HepG2 (cell line): ENCODE data around the gene OTUD7B. TPM values are rescaled to one million over a fixed set of nuclear protein-coding genes. Genes with fewer than 3 reads are reported as not detected.

Source experiments
- ATAD3A ChIP-seq: sonication (generic); formaldehyde crosslinking; IDR thresholded peaks from 2 replicates; pipeline ENCODE4 v1.4.0; 2020; ENCODE audit warnings: missing genetic modification reagents
- CBX1 ChIP-seq: IDR thresholded peaks from one replicate; pipeline ENCODE4 v1.6.1; 2016; ENCODE audit warnings: antibody characterized with exemption, low read depth
- CBX2 ChIP-seq, 2 experiments: fragments of 200-600 bp in 1 of 2; sonication (generic); formaldehyde crosslinking in 1 of 2; IDR thresholded peaks; 2 replicates each; pipeline versions ENCODE4 v1.7.0 to v1.8.1; 2018 to 2022; ENCODE audit warnings: low read depth in 2 of 2, low read length in 1 of 2, mild to moderate bottlenecking in 1 of 2, missing genetic modification reagents in 1 of 2
- CCDC6 ChIP-seq: sonication (generic); formaldehyde crosslinking; IDR thresholded peaks from 2 replicates; pipeline ENCODE4 v1.8.1; 2022; ENCODE audit warnings: mild to moderate bottlenecking, missing genetic modification reagents, moderate library complexity
- HDAC1 ChIP-seq: sonication (generic); formaldehyde crosslinking; IDR thresholded peaks from 2 replicates; pipeline ENCODE4 v1.5.1; 2020; ENCODE audit warnings: mild to moderate bottlenecking, missing genetic modification reagents
- HNRNPLL ChIP-seq: fragments of 200-400 bp; formaldehyde crosslinking; IDR thresholded peaks from 2 replicates; pipeline ENCODE4 v1.6.1; 2017; ENCODE audit warnings: mild to moderate bottlenecking, low read depth, low read length; ENCODE audit not compliant: poor library complexity, severe bottlenecking
- IRX3 ChIP-seq: sonication (generic); formaldehyde crosslinking; IDR thresholded peaks from 2 replicates; pipeline ENCODE4 v1.8.1; 2023; ENCODE audit warnings: mild to moderate bottlenecking, low read depth, missing genetic modification reagents, borderline replicate concordance
- KAT8 ChIP-seq: IDR thresholded peaks from 2 replicates; pipeline ENCODE4 v1.6.1; 2016; ENCODE audit warnings: missing genetic modification reagents, missing compliant biosample characterization
- MXD4 ChIP-seq: IDR thresholded peaks from 2 replicates; pipeline ENCODE4 v1.6.1; 2016; ENCODE audit warnings: mild to moderate bottlenecking, missing biosample characterization, missing genetic modification reagents
- NFATC3 ChIP-seq: sonication (generic); formaldehyde crosslinking; IDR thresholded peaks from 2 replicates; pipeline ENCODE4 v1.5.1; 2020; ENCODE audit warnings: mild to moderate bottlenecking, missing genetic modification reagents
- NFRKB ChIP-seq: fragments of 450-650 bp; IDR thresholded peaks from 2 replicates; pipeline ENCODE4 v1.6.1; 2017
- NFYB ChIP-seq: sonication (generic); formaldehyde crosslinking; IDR thresholded peaks from 2 replicates; pipeline ENCODE4 v1.4.0; 2020; ENCODE audit warnings: missing genetic modification reagents
- NR3C1 ChIP-seq: sonication (generic); formaldehyde crosslinking; IDR thresholded peaks from 2 replicates; pipeline ENCODE4 v1.4.0; 2020; ENCODE audit warnings: missing genetic modification reagents
- RELA ChIP-seq: sonication (generic); formaldehyde crosslinking; IDR thresholded peaks from 2 replicates; pipeline ENCODE4 v1.4.0; 2020; ENCODE audit warnings: missing genetic modification reagents
- SYNCRIP ChIP-seq: fragments of 200-400 bp; formaldehyde crosslinking; IDR thresholded peaks from 2 replicates; pipeline ENCODE4 v1.6.1; 2018; ENCODE audit warnings: mild to moderate bottlenecking, low read depth, low read length; ENCODE audit not compliant: insufficient read depth
- ZNF12 ChIP-seq: sonication (generic); formaldehyde crosslinking; IDR thresholded peaks from 2 replicates; pipeline ENCODE4 v1.5.0; 2020; ENCODE audit warnings: missing genetic modification reagents
- ZNF207 ChIP-seq: fragments of 450-650 bp; IDR thresholded peaks from 2 replicates; pipeline ENCODE4 v1.6.1; 2016; ENCODE audit warnings: antibody characterized with exemption, borderline replicate concordance
- ZNF260 ChIP-seq: sonication (generic); formaldehyde crosslinking; IDR thresholded peaks from 2 replicates; pipeline ENCODE4 v1.4.0; 2020; ENCODE audit warnings: missing genetic modification reagents, low read depth, mild to moderate bottlenecking, borderline replicate concordance
- ZNF468 ChIP-seq: sonication (generic); formaldehyde crosslinking; IDR thresholded peaks from 2 replicates; pipeline ENCODE4 v1.8.0; 2022; ENCODE audit warnings: mild to moderate bottlenecking, moderate library complexity, missing genetic modification reagents
- ZNF720 ChIP-seq: sonication (generic); formaldehyde crosslinking; IDR thresholded peaks from 2 replicates; pipeline ENCODE4 v1.4.0; 2020; ENCODE audit warnings: missing genetic modification reagents
- polyA plus RNA-seq, 8 experiments: library from polyadenylated mRNA; depleted of rRNA in 3 of 8; stranded (reverse) in 7 of 8; unstranded in 1 of 8; fragments of >200 nt; fragmentation: Illumina TruSeq in 4 of 8; extraction: Trizol in 4 of 8; gene quantifications; 2 replicates each; pipeline versions ENCODE4 v1.2.1 to v1.2.3, GENCODE V29; 2011 to 2016; ENCODE audit warnings: low read depth in 4 of 8, missing spikeins in 1 of 8, mixed read lengths in 1 of 8; ENCODE audit not compliant: insufficient read depth in 1 of 8
- total RNA-seq, 5 experiments: library from RNA; depleted of rRNA; stranded (reverse); fragments of >200 nt; fragmentation: Illumina TruSeq; extraction: Trizol; gene quantifications; 2 replicates each; pipeline ENCODE4 v1.2.3, GENCODE V29; 2016; ENCODE audit warnings: low read depth in 1 of 5
- TF ChIP-seq, protein P1 (sequence below): IDR thresholded peaks from 2 replicates; pipeline ENCODE4 v1.6.1; 2016; ENCODE audit warnings: low read depth
- TF ChIP-seq, protein P2 (sequence below), 2 experiments: IDR thresholded peaks; 2 replicates each; pipeline ENCODE4 v1.6.1; 2011 to 2012; ENCODE audit warnings: low read length in 2 of 2, borderline replicate concordance in 1 of 2, low read depth in 1 of 2, mild to moderate bottlenecking in 1 of 2, moderate library complexity in 1 of 2
- TF ChIP-seq, protein P3 (sequence below): IDR thresholded peaks from 2 replicates; pipeline ENCODE4 v1.6.1; 2018; ENCODE audit warnings: missing genetic modification reagents
- TF ChIP-seq, protein P4 (sequence below): sonication (generic); formaldehyde crosslinking; IDR thresholded peaks from 2 replicates; pipeline ENCODE4 v1.8.1; 2023; ENCODE audit warnings: missing genetic modification reagents, inconsistent platforms, borderline replicate concordance

The OTUD7B gene
- total and polyA plus RNA-seq, 2 of the 13 experiments (the other 11 are each of a cell fraction or from before 2014, with no cell fraction given): 5.1 to 11.2 TPM

DNA sequence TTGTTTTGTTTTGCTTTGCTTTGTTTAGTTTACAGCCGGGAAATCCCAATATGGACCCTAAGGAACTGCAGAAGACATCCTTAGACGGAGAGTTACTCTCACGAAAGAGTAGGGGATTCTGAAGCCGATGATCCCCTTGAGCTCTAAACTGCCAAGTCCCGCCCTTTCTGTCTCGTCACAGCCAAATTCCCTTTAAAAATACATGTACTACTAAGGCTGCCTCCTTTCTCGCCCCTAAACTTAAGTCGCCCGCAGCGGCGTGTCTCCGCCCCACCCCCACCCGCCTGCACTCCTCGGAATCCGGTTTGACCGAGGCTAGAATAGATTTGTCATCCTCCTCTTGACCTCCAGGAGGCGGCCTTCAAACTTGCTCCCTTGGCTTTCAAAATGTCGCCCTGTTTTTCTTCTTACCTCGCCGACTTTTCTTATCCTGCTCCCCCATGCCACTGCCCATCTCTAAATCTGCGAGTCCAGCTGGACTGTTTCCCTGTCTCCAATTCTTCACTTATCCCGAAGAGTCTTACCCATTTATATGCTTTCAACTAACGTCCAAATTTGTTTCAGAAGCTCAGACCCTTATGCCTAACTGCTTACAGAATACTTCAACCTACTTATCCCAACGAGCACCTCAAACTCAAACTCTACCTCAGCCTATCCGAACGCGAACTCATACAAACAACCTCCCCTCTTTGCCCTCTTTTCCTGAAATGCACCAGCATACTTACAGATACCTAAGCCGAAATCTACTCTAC lies 122.1 kb downstream of the OTUD7B start (continued):
- TF ChIP-seq CBX1 (no peak), RELA (no peak), ATAD3A (CRISPR knock-in tag) (no peak), MXD4 (CRISPR knock-in tag) (no peak), SYNCRIP (no peak), ZNF12 (CRISPR knock-in tag) (no peak), HNRNPLL (no peak), CBX2 (IDR thresholded peaks at IDR 0.05; ENCODE audit: low read depth, low read length) (no peak), CBX2 (CRISPR knock-in tag; IDR thresholded peaks at IDR 0.05; ENCODE audit: low read depth) (no peak), IRX3 (CRISPR knock-in tag) (no peak), CCDC6 (CRISPR knock-in tag) (no peak; the same call in 1 of the 2 replicates), ZNF207 (no peak), NR3C1 (no peak), NFRKB (no peak), NFATC3 (CRISPR knock-in tag) (no peak), HDAC1 (CRISPR knock-in tag) (peak; percentile 8; the same call in 1 of the 2 replicates), ZNF720 (CRISPR knock-in tag) (no peak), ZNF468 (CRISPR knock-in tag) (no peak), KAT8 (CRISPR knock-in tag) (peak; percentile 49), NFYB (CRISPR knock-in tag) (no peak; the same call in 1 of the 2 replicates), ZNF260 (CRISPR knock-in tag) (no peak)
- TF ChIP-seq, protein P1, sequence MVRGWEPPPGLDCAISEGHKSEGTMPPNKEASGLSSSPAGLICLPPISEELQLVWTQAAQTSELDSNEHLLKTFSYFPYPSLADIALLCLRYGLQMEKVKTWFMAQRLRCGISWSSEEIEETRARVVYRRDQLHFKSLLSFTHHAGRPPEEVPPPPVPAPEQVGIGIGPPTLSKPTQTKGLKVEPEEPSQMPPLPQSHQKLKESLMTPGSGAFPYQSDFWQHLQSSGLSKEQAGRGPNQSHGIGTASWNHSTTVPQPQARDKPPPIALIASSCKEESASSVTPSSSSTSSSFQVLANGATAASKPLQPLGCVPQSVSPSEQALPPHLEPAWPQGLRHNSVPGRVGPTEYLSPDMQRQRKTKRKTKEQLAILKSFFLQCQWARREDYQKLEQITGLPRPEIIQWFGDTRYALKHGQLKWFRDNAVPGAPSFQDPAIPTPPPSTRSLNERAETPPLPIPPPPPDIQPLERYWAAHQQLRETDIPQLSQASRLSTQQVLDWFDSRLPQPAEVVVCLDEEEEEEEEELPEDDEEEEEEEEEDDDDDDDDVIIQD (CRISPR knock-in tag): 0 out of 2 replicates have a peak, but pooled peaks have one; percentile 15
- TF ChIP-seq, protein P2, sequence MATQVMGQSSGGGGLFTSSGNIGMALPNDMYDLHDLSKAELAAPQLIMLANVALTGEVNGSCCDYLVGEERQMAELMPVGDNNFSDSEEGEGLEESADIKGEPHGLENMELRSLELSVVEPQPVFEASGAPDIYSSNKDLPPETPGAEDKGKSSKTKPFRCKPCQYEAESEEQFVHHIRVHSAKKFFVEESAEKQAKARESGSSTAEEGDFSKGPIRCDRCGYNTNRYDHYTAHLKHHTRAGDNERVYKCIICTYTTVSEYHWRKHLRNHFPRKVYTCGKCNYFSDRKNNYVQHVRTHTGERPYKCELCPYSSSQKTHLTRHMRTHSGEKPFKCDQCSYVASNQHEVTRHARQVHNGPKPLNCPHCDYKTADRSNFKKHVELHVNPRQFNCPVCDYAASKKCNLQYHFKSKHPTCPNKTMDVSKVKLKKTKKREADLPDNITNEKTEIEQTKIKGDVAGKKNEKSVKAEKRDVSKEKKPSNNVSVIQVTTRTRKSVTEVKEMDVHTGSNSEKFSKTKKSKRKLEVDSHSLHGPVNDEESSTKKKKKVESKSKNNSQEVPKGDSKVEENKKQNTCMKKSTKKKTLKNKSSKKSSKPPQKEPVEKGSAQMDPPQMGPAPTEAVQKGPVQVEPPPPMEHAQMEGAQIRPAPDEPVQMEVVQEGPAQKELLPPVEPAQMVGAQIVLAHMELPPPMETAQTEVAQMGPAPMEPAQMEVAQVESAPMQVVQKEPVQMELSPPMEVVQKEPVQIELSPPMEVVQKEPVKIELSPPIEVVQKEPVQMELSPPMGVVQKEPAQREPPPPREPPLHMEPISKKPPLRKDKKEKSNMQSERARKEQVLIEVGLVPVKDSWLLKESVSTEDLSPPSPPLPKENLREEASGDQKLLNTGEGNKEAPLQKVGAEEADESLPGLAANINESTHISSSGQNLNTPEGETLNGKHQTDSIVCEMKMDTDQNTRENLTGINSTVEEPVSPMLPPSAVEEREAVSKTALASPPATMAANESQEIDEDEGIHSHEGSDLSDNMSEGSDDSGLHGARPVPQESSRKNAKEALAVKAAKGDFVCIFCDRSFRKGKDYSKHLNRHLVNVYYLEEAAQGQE (IDR thresholded peaks at IDR 0.05; ENCODE audit: borderline replicate concordance in 1 of 2, low read depth in 1 of 2, low read length in 2 of 2): no peak
- TF ChIP-seq, protein P3, sequence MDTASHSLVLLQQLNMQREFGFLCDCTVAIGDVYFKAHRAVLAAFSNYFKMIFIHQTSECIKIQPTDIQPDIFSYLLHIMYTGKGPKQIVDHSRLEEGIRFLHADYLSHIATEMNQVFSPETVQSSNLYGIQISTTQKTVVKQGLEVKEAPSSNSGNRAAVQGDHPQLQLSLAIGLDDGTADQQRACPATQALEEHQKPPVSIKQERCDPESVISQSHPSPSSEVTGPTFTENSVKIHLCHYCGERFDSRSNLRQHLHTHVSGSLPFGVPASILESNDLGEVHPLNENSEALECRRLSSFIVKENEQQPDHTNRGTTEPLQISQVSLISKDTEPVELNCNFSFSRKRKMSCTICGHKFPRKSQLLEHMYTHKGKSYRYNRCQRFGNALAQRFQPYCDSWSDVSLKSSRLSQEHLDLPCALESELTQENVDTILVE (CRISPR knock-in tag): no peak; the same call in 1 of the 2 replicates
- TF ChIP-seq, protein P4, sequence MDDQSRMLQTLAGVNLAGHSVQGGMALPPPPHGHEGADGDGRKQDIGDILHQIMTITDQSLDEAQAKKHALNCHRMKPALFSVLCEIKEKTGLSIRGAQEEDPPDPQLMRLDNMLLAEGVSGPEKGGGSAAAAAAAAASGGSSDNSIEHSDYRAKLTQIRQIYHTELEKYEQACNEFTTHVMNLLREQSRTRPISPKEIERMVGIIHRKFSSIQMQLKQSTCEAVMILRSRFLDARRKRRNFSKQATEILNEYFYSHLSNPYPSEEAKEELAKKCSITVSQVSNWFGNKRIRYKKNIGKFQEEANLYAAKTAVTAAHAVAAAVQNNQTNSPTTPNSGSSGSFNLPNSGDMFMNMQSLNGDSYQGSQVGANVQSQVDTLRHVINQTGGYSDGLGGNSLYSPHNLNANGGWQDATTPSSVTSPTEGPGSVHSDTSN (CRISPR knock-in tag): no peak
